OCI-LY7 (cell line): ENCODE measurements around the gene FAM20A.

Source experiments
- EZH2phosphoT487 ChIP-seq: fragments of 200-600 bp; sonication (generic); IDR thresholded peaks from 2 replicates; pipeline ENCODE4 v1.6.1; 2018; ENCODE audit warnings: low read depth, borderline replicate concordance, mild to moderate bottlenecking, mixed run types, antibody characterized with exemption, low read length, moderate library complexity, mixed read lengths
- TF ChIP-seq, protein P1 (sequence below): fragments of 200-600 bp; sonication (generic); conservative IDR thresholded peaks from 2 replicates; pipeline ENCODE4 v1.5.1; 2014; ENCODE audit warnings: mild to moderate bottlenecking, antibody characterized with exemption, low read length, moderate library complexity, mixed read lengths

DNA sequence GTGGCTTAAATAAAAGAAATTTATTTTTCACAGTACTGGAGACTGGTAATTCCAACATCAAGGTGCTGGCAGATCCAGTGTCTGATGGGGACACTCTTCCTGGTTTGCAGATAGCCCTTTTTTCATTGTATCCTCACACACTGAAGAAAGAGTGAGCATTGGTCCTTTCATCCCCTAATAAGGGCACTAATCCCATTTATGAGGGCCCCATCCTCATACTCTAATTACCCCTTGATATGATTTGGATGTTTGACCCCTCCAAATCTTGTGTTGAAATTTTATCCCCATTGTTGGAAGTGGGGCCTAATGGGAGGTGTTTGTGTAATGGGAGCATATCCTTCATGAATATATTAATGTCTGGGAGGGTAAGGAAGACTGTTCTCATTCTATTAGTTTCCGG is 9.4 kb upstream of the FAM20A start:
- TF ChIP-seq, protein P1, sequence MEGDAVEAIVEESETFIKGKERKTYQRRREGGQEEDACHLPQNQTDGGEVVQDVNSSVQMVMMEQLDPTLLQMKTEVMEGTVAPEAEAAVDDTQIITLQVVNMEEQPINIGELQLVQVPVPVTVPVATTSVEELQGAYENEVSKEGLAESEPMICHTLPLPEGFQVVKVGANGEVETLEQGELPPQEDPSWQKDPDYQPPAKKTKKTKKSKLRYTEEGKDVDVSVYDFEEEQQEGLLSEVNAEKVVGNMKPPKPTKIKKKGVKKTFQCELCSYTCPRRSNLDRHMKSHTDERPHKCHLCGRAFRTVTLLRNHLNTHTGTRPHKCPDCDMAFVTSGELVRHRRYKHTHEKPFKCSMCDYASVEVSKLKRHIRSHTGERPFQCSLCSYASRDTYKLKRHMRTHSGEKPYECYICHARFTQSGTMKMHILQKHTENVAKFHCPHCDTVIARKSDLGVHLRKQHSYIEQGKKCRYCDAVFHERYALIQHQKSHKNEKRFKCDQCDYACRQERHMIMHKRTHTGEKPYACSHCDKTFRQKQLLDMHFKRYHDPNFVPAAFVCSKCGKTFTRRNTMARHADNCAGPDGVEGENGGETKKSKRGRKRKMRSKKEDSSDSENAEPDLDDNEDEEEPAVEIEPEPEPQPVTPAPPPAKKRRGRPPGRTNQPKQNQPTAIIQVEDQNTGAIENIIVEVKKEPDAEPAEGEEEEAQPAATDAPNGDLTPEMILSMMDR = no peak
- no peak for TF ChIP-seq EZH2phosphoT487
